NCI-H226 (cell line): ENCODE results near the gene GPC6.
"Not testable (repeated sequence)": the region's sequence is repeated elsewhere in the genome, so short reads cannot be mapped to it uniquely, and the experiment has no call there.

ENCODE experiments used
- DNase-seq: peaks from one replicate; pipeline ENCODE4 v3.0.0-alpha.2; 2015

Gene GPC6

DNA sequence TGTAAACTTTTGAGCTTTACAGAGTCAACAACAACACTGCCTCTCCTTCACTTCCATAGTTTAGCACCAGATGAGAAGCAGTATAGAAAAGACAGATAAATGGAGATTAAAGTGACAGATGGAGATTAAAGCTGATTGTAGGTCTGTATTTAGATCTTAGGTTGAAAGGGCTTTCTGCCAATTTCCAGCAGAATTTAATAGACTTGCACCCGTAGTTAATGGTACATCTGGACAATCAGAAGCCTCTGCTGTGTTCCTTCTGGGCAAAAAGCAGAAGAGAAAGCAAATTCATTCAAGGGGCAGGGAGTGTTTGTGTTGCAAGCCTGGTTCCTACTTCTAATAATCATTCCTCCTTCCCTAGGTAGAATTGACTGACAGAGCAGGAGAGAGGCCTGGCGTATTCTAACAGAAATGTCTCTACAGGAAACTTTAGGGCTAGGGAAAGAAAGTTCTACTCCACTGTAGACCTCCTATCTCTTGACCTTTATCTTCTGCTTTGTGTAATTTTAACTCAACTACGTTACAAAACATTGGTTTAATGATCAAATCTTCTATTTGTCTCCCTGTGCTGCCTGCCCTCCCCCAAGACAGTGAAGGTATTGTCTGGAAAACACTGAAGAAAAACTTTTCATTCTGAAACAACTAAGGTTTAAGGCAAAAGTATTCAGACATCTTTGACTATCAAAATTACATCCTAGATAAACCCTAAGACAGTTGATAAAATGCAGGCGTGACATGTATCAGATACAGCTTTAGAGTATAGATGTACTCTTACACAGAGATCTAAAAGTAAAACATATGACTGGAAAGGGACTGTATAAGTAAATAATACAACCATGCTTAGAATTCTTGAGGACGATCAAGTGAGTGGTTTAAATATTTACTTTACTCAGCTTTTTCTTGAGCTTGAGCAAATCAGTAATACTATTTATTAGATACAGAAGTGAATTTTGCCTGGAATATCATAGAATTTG is 44.4 kb downstream of the GPC6 start:
- DNase-seq = no peak

DNA sequence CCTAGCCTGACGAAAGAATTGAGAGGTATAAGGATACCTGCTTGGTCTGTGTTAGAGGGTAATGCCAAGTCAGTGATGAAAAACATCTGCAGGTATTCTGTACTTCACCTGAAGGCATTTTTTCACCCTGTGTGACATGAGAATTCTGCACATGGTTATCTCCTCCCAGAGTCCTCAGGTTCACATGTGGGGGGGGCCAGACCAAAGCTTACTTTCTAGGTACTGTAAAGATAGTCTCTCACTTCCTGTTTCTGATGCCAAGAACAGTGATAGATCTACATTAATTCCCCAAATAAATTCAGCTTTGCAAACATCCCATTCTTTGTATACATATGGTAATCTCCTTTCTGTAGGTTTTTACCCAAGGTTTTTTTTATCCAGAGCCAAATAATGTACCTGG is 53.4 kb downstream of the GPC6 start:
- DNase-seq = no peak

DNA sequence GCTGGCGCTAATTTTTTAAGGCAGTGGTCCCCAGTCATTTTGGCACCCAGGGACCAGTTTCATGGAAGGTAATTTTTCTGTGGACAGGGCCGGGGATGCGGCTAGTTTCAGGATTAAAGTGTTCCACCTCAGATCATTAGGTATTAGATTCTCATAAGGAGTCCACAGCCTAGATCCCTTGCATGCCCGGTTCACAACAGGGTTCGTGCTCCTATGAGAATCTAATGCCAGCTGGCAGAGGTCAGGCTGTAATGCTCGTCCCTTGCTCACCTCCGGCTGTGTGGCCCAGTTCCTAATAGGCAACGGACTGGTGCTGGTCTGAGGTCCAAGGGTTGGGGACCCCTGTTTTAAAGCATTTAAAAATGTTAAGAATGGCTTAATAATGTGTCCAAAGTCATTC is 54.1 kb downstream of the GPC6 start:
- no peak for DNase-seq

GRCh38 chr13:93283255-93283654 is 56.6 kb downstream of the GPC6 start:
- no peak for DNase-seq

- no peak for DNase-seq
Measured at GRCh38 chr13:93284064-93284463, 57.5 kb downstream of the GPC6 start.

GRCh38 chr13:93286047-93286446 is 59.4 kb downstream of the GPC6 start:
- no peak for DNase-seq

DNA sequence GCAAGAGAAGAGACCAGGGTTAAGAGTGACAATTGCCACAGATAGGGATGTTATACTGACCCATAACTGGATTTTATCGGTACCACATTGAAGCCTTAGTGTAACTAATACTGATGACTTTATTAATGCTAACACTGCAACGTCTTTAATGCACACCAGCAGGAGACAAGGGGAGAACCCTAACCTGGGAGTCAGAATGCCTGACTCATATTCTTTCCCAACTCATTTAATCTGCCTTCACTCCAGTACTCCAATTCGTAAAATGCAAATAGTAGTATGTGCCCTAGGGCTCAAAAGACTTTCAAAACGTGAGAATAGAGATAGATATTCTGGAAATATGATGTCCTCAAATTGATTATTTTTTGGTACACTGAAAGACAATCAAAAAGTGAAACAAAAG is 62.4 kb downstream of the GPC6 start:
- DNase-seq = peak; percentile 59

DNA sequence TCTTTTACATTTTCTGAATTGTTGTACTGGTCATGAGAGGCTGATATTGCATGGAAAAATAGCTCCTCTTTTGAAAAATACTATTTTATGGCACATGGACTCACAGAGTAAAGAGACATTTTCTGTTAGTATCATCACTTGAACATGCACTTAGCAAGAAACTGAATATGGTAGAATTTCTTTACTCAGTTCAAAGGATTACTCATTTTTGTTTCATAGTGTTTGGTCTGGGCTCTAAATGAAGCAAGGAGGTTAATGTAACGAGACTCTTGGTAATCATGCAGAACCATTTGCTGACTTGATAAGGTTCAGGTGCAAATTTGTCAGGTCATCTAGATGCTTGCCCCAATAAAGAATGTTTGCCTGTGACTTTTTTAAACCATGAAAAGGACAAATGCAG is 63.2 kb downstream of the GPC6 start:
- no peak for DNase-seq

DNA sequence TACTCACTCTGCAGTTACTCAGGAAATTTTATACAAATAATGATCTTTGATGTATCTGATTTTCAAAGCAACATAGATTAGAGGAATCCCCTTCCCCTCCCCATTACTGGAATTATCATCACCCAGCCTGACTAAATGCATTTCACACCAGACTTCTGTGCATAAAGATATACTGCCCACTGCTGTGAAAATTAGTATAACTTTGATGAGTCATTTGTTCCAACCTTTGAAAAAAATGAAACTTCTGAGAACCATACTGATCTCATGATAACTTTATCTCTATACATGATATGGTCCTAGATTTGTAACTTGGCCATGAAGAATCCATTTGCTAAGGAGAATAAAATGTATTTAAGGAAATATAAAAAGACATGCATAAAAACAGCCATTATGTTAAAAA is 63.9 kb downstream of the GPC6 start:
- DNase-seq = peak; percentile 27

DNA sequence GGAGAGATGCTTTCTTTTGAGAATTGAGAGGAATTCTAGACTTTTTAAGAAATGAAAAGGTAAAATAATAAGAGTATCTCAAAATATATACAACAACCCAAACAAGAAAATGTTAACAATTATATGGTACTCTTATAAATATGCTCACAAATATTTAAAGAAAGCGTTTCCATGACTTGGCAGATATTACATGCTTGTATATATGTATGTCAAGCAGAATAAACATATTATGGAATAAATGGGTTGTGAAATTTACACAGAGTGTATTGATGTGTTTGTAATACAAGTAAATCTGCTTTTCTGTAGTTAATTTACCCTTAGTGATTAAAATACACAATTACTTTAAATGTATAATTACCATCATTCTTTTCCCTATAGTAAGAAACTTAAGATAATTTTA is 65.8 kb downstream of the GPC6 start:
- DNase-seq = no peak

- no peak for DNase-seq
Measured at GRCh38 chr13:93293710-93294109, 67.1 kb downstream of the GPC6 start.

DNA sequence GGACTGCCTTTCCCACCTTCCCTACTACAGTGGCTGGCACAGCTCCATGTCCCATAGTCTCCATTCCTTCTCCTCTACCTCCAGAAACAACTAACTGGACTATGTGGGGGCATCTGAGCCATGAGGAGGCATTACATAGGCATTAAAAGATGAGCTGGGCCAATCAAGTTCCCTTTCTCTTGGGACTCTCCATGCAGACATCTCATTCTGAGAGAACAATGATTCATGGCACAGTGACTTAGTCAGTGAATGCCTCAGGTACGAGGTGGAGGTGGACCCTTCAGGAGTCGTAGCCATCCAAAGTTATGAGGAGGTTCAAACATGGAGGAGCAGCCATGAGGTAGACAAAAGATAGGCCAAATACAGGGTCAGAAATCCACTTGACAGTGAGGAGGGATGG is 70.0 kb downstream of the GPC6 start:
- no peak for DNase-seq

DNA sequence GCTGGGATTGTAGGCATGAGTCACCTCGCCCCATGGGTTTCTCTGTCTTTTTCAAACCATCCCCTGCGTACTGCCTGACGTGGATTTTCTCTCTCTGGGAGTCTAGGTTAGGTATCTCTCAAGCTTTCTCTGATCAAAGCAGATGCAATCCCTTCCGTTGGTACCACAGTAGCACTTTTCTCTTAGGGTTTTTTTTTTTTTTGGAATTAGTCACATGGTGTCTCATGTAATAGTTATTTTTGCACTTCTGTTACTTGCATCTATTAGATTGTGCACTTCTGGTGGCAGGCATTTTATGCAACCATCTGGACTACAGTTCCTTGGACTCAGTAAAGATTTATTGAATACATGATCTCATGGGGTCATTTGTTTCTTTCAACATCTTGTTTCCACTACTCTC is 72.1 kb downstream of the GPC6 start:
- no peak for DNase-seq

DNA sequence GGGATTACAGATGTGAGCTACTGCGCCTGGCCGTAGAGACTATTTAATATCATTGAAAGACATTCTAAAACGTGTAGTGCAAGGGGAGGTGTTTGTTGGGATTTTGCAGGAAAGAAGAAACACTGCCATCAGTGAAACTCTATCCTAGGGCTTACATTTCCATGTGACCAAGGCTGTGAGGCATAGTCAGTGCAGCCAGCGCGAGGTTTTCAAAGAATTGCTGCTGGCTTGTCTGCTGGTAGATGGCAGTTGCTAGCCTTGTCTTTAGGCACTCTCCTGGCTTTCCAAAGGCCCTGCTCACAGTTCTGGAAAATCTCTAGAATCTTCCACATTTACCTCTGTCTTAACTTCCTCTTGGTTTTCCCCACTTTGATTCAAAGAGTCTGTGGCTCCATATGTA is 77.5 kb downstream of the GPC6 start:
- DNase-seq = no peak

GRCh38 chr13:93304868-93305613 is 78.4 kb downstream of the GPC6 start:
- DNase-seq = no peak

GRCh38 chr13:93305886-93306285 is 79.3 kb downstream of the GPC6 start:
- DNase-seq = no peak

- DNase-seq = no peak
Measured at GRCh38 chr13:93307136-93307535, 80.5 kb downstream of the GPC6 start.

- DNase-seq = no peak
Measured at GRCh38 chr13:93307651-93308050, 81.0 kb downstream of the GPC6 start.

GRCh38 chr13:93309886-93310523 is 83.4 kb downstream of the GPC6 start:
- DNase-seq = peak; percentile 70

GRCh38 chr13:93316841-93317240 is 90.2 kb downstream of the GPC6 start:
- DNase-seq = no peak

GRCh38 chr13:93318534-93319254 is 92.1 kb downstream of the GPC6 start:
- DNase-seq = no peak

- DNase-seq = no peak
Measured at GRCh38 chr13:93320942-93321341, 94.3 kb downstream of the GPC6 start.

DNA sequence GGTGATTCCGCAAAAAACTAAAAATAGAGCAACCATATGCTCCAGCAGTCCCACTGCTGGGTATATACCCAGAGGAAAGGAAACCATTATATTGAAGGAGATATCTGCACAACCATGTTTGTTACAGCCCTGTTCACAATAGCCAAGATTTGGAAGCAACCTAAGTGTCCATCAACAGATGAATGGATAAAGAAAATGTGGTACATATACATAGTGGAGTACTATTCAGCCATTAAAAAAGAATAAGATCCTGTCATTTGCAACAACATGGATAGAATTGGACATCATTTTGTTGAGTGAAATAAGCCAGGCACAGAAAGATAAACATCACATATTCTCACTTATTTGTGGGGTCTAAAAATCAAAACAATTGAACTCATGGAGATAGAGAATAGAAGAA is 97.3 kb downstream of the GPC6 start:
- not testable (repeated sequence) for DNase-seq
